Glomerular visceral epithelial cell (primary cell): ENCODE results near the gene PPP1R1A.

Experiments used
- DNase-seq: peaks from one replicate; pipeline ENCODE4 v3.0.0-alpha.2; 2016; ENCODE audit errors: extremely low spot score

Gene PPP1R1A, protein sequence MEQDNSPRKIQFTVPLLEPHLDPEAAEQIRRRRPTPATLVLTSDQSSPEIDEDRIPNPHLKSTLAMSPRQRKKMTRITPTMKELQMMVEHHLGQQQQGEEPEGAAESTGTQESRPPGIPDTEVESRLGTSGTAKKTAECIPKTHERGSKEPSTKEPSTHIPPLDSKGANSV

DNA sequence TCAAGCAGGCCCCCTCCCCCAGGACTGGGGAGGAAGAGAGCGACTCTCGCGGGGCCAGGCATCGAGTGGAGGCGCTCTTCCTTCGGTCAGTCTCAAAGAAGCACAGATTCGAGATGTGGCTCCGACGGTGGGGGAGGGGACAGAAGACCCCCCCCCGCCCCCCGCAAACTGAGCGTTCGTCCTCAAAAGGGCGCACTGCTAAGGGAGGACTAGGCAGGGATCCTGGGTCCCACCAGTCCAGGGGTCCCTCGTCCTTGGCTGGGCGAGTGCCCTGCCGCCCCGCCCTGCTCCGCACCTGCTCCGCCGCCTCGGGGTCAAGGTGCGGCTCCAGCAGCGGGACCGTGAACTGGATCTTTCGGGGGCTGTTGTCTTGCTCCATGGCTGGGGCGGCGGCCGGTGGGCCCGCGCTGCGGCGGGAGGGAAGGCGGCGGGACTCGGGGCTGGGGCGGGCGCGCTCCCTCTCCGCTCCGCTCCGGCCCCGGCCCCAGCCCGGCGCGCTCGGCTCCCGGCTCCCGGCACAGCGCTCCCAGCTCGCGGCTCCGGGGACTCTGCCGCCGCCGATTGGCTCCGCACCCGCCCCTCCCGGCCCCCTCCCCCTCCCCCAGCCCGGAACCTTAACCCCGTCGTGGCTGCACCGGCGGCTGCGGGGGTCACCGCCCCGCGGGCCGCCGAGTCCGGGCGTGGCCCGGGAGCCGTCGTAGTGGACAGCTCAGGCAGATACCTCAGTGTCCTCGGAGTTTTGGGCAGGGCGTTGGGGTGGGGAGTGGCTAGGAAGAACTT, at the start of gene PPP1R1A:
Gene PPP1R1A, minus strand, starts transcription at position 550 of the 780 bp plus-strand sequence. Its CDS starts 171 bp downstream, at position 379.
- DNase-seq = no peak

DNA sequence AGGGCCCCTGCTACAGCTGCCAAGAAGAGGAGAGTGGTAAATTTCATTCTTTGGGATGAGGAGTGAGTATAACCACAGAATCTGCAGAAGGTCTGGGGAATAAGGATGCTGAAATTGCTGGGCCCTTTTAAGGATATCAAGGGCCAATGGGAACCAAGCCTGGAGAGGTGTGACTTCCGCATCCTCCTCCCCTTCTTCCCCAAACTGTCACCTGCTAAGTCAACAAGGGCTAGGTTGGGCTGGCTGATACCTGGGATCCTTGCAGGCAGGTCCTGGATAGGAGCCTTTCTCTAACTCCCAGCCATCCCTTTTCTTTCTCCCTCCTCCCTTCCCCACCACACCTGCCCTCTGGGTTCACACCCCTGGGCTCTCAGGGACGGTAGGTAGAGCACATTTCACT, 46.3 kb upstream of the PPP1R1A start, which contains the start of gene LACRT:
Gene LACRT, minus strand, starts transcription at position 101 of the 400 bp plus-strand sequence. Its CDS starts 54 bp downstream, at position 47.
- DNase-seq = no peak

DNA sequence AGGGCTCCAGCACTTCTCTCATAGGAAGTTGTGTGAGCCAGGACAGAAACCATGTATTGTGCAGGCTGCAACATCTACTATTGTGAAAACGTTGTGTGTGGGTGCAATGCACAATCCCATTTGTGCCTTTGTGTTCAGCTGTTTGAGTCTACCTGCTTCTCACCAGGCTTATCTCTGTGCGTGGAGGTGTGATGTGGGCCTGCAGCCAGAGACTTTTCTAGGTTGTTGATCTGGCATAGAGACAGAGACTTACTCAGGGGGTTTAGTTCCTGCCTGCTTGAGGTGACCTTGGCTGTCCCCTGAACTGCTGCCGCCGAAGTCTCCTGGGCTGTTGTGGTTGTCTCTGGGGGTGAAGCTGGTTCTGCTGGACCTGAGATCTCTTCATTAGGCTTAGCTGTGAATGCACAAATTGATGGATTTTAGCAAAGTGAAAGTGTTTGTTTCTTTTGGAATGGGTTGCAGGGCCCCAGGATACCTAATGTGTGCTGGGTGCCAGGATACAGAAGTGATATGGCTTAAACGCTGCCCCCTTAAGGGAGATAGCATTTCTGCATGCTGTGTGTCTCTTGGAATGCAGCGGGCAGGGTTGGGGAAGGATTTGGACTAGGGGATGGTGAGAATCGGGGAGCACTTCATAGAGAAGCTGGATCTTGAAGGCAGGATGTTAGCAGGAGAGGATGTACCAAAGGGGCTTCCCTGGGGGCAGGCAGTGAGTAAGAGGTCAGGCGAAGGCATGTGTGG, 43.7 kb upstream of the PPP1R1A start:
- no peak for DNase-seq

DNA sequence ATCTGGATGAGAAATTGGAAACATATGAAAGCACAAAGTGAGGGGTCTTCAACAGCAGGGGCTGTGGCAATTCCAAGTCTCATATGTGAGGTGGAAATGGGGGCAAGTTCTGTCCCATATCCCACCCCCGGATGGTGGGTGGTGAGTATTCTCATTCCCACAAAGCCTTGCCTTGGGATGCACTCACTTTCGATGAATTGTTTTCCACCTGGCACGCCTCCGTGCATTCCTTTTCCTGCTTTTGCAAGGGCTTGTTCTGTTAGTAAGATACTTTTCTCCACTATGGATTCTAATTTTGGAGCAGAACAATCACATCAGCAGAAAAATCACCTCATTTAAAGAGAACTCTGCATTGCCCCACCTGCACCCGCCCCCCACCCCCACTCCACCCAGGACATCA, 43.1 kb upstream of the PPP1R1A start:
- DNase-seq = no peak

DNA sequence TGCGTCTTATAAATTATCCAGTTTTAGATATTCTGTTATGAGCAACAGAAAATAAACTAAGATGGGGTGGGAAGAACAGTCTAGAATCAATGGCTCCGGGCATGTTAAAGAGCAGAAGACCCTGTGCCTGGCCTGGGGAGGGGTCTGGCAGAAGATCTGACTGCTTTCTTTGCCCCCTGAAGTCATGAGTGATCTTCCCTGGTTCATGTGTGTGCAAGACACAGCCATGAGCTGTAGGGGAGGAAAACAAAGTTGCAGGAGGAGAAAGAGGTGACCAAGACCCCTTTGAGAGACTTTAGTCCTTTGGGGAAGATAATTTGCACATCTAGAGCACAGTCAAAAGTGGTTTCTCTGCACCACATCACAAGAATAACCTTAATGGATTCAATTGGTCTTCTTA, 41.5 kb upstream of the PPP1R1A start:
- DNase-seq = no peak

DNA sequence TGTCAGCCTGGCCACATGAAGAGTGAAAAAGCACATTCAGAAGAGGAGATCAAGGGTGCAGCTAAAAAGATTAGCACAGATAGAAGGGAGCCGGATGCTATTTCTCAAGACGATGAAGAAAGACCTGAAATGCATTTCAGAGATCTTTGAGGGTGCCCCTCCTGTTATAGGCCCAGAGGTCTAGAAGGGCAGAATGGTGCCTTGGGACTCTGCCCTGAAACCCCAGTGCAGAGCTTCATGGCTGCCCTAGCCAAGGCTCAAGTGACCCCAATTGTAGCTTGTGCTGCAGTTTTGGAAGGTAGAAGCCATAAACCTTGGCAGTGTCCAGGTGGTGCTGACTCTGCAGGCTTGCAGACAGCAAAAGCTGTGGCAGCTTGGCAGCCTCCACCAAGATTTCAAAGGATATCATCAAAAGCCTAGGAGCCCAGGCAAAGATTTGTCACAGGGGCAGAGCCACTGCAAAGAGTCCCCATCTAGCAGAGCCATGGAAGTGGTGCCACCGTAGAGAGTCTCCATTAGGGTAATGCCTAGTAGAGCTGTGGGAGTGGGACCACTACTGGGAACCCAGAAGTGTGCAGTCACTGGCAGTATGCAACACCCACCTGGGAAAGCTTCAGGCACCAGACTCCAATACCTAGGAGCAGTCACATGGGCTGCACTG, 39.9 kb upstream of the PPP1R1A start:
- no peak for DNase-seq

DNA sequence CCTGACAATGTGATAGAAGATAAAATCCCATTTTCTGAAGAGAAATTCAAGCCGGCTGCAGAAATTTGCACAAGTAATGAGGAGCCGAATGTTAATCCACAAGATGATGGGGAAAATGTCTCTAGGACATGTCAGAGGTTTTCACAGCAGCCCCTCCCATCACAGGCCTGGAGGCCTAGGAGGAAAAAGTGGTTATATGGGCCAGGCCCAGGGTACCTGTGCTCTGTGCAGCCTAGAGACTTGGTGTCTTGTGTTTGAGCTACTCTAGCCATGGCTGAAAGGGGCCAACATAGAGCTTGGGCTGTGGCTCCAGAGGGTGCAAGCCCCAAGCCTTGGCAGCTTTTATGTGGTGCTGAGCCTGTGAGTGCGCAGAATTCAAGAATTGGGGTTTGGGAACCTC, 38.8 kb upstream of the PPP1R1A start:
- no peak for DNase-seq

DNA sequence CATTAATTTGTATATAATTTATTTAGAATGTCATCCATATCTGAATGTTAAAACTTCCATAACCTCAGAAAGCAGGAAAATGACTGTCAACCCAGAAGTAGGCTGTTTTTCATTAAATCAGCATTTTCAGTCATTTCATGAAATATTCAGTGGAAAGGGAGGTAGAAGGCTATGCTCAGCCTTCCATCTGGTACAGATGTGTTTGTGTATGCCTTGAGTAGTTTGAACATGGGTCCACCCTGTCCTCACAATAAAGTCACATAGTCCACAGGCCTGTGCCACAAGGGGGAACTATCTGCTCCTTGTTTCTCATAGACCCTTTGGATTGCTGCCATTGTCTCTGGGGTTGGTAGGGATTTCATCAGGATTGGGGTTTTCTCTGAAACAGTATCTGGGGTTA, 37.1 kb upstream of the PPP1R1A start:
- no peak for DNase-seq

DNA sequence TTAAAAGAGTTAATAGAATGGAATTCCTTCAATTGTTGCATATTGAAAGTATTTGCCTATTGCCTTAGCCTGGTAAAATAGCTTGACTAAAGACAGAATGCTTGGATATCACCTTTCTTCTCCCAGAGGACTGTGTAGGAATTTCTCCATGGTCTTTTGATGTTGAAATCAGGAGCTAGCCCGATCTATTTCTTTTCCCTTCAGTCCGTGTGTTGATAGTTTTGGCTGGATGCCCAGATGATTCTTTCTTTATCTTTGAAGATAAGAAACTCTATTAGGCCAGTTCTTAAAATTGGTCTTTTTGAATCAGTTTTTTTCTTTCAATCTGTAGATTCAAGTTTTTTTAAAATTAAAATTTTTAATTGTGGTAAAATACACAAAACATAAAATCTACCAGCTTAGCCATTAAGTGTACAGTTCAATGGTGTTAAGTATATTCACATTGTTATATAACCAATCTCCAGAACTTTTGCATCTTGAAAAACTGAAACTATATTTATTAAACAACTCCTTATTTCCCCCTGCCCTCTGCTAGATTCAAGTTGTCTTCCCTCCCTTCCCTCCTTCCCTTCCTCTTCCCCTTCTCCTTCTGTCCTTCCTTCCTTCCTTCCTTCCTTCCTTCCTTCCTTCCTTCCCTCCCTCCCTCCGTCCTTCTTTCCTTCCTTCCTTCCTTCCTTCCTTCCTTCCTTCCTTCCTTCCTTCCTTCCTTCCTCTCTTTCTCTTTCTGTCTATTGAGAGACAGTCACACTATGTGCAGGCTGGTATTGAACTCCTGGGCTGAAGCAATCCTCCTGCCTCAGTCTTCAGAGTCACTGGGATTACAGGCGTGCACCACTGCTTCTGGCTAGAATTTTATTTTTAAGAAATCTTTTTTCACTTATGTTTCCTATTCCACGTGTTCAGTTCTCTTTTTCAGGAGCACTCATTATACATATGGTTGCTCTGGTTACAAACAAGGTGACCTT, 36.1 kb upstream of the PPP1R1A start:
- no peak for DNase-seq

DNA sequence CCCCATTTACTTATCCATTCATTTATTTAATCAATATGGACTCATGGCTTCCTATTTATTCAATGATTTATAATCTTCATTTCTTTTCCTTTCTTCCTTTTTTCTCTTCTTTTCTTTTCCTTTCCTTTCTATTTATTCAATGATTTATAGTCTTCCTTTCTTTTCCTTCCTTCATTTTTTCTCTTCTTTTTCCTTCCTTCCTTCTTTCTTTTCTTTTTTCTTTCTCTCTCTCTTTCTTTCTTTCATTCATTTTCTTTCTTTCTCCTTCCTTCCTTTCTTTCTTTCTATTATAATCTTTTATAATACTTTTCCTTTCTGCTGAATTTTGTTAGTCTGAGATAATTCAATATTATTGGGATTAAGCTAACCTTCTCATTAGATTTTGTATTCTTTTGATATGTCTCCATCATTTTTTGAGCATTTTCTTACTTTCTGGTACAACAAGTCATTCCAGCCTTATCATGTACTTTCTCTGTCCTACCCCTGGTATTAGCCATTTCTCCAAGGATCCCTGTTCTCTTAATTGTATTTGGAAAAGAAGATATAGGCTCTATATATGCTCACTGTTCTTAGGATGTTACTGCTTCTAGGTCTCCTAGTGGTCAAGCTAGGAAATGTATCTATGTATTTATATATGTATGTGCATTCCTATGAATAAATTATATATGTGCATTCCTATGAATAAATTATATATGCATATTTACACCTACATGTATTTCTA, 34.2 kb upstream of the PPP1R1A start:
- DNase-seq = no peak

DNA sequence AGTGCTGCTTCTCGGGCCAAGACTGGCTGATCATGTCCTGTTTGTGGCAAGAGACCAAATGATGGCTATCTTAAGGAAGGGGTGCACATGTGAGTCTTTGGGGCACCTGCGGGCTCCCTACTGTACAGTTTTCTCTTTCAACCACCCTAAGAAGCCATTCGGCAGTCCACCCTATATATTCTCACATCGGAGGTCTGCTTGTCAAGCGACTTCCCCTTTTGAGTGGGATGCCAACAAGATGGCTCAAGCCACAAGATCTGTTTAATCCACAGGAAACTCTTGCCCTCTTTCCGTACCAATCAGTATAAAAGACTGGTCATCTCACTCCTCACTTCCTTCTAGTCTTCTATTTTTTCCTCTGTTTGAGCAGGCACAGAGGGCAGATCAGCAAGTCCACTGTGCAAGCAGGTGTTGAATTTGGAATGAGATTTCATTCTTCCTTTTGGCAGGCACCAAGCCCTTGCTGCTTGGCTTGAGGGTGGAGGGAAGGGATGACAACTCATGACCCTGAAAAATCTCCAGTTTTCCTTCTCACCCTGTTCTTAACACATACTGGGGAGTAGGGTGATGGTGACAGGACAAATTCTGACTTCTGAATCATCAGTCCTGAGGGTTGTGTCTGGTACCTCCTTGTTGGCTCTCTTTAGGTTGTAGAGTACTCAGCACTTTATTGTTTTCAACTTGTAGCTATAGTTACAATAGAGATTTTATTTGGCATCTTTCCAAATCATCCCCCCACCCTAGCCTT, 28.6 kb upstream of the PPP1R1A start:
- no peak for DNase-seq

DNA sequence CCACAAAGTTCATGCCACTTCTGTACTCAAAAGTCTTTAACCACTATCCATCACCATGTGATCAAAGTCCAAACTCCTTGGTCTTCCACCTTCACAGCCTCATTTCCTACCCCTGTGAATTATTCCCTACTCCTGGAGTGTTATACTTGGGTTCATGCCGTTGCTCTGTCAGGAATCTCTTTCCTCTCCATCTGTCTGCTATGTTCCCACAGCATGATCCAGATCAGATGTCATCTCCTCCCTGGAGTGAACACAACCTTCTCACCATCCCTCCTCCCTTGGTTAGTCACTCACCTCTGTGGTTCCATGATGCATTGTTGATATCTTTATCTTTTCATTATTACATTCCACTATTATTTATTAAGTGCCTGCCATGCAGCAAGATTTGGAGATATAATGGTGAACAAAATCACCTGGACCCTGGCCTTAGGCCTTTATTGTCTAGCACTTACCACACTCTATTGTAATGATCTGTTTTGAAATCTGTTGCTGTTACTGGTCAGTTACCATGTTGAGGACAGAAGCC, 23.8 kb upstream of the PPP1R1A start:
- DNase-seq = no peak

DNA sequence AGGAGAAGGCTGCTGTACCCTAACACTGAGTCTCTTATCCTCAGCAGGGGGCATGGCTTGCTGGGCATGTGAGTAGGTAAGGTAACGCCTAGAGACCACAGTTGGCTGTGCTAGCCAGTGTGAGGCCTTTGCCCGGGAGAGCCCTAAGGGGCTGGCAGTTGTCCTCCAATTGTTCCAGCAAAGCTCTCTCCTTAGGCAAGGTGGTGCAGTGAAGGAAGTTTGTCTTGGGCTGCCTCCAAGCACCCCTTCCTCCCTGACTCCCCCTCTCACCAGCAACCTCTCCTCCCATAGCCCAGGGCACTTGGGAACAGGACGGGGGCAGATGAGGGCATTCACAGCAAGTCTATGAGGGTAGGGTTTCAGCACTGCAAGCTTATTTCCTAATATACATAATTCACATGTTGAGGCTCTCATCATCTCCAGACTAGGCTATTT, 23.3 kb upstream of the PPP1R1A start:
- no peak for DNase-seq

DNA sequence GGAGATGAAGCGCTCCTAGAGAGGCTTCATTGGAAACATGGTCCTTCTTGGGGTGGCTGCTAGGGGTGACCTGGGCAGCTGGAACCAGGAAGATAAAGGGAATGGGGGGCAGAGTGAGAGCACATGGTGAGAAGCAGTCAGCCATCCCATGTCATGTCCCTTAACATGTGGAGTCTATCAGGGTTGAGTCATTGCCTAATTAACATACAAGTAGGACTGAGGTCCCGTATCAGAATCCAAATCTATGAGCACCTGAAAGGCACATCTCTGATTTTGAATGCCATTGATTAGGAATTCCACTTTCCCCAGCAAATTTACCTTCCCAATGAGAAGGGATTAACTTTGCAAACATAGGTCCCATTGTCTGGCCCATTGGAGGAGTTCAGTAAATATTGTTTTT, 20.3 kb upstream of the PPP1R1A start:
- no peak for DNase-seq

DNA sequence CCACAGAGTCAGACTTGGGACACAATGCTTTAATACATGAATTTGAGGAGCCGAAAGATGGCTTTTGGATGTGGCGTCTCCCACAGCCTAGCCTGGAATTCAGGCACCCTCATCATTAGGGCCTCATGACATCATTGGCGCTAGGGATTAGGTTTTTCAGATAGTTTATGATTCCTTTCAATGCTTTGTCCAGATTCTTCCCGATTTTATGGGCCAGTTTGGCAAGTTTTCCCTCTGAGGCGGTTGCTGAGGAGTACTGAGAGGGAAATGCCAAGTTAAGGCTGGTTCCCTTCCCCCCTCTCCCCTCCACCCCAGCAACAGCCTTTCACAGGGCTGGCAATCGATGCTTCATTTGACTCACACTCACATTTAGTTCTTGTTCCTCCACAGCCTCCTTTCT, 19.7 kb upstream of the PPP1R1A start:
- no peak for DNase-seq

DNA sequence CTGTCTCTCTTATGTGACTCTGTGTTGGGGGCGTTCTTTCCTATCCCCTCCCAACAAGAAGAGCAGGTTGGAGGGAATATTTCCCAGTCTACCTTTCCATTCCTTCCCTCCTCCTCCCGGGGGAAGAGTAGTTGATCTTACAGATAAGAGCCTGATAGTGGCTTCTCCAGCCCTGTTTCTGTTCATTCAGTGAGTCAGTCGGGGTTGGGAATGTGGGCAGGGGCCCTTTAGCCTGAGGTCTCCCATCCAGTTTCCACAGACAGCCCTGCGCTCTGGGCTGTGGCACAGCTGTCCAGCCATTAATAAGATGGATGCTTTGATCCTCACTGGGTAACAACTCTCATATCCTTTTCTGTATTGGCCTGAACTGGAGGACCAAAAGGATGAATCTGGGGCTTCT, 18.1 kb upstream of the PPP1R1A start:
- no peak for DNase-seq

DNA sequence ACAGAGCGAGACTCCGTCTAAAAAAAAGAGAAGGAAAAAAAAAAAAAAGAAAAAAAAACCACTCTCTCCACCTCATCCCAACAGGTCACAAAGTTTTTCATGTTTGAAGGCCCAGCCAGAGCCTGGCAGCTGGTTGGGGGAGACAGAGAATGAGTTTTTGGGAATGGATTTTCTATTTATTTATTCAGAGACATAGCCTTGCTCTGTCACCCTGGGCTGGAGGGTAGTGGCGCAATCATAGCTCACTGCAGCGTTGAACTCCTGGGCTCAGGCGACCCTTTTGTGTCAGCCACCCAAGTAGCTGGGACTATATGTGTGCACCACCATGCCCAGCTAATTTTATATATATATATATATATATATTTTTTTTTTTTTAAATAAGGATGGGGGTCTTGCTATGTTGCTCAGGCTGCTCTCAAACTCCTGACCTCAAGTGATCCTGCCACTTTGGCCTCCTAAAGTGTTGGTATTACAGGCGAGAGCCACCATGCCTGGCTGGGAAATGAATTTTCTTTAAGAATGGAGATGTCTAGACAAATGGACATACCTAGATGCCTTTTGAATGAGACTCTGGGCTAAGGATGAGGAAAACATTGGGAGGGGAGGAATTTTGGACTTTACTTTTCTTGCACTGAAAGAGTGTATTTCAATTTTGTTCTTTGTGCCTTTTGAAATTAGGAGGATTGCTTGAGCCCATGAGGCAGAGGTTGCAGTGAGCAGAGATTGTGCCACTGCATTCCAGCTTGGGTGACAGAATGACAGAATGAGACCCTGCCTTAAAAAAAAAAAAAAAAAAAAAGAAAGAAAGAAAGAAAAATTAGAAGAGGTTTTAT, 16.9 kb upstream of the PPP1R1A start:
- DNase-seq = no peak

DNA sequence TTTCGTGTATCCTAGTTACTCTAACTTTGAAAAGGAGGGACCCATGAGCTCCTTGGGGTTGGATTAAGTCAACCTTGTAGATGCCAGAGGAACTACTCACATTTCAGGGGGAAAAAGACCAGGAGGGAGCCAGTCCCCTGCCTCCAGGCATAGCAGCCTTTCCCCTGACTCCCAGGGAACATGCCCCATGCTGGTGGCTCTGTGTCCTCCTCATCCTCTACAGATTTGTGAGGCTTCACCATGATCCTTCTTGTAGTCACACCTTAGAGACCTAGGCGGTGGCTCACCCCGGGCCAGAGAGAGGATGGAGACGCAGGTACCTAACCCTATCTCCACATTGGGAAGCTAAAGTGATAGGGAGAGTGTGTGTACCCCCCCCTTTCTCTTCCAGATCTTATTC, 16.0 kb upstream of the PPP1R1A start:
- no peak for DNase-seq
